HG03064 (cell line): ENCODE results near the gene C6.
"Not testable (repeated sequence)": the region's sequence is repeated elsewhere in the genome, so short reads cannot be mapped to it uniquely, and the experiment has no call there.

Experiments used
- ATAC-seq: cut with Tn5 transposase; IDR thresholded peaks from one replicate; pipeline ENCODE4 v1.9.1; 2021; ENCODE audit warnings: low read depth; ENCODE audit not compliant: unreplicated experiment

The C6 gene

DNA sequence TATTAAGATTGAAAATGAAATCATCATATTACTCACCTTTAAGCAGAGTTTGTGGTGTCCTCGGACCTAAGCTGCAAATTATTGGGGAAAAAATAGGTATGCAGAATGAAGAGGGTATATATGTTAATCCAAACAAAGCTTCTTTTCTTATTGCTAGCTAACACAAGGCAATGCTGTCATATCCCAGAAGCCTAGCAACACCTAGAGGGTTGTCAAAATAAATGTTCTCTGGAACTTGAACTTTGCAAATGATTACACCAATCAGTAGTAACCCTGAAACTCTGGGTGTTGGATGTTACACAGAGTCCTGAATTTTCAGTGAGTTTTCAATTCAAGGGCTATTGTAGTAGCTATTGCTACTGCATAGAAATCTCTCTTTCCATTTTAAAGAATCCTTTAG, at the start of gene C6:
Gene C6 (minus strand): TSS at position 193 of the 400 bp plus-strand sequence. CDS start 10,302 bp downstream, outside the sequence.
- ATAC-seq = no peak

GRCh38 chr5:41256400-41256799, 43.1 kb upstream of the C6 start:
- ATAC-seq = no peak

DNA sequence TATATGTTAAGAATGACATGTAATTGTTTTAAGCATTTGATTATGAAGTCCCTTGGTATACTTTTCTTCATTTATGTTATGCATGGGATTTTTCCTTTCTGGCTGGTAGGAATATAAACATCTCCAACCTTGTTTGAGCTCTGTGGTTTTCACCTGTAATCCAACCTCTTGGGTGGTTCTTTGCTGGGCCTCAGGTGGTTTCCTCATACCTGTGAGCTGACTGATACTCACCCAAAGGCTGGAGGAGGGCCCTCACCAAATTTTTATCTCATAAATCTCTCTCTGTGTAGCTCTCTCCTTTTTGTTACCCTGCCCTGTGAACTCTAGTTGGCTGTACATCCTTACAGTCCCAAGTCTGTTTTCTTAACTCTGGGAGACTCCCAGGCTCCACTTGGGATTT, 39.8 kb upstream of the C6 start:
- no peak for ATAC-seq

DNA sequence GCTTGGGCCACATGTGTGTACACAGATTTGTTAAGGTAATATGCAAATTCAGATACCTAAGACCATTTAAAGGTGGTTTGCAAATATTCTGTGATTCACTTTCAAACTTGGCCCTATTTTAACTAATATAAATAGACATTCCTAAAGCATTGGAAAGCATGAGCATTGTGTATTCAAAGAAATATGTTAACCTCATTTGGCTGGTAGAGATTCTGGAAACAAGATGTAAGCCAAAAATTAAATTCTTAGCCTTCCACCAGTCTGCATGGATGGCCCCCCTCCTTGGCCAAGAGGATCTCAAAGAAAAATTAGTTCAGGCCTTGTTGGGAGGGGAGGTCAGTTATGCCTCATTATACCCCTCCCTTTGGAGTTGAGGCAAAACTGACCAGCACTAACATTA, 38.7 kb upstream of the C6 start:
- ATAC-seq = no peak

- ATAC-seq = no peak
Observed at GRCh38 chr5:41250351-41250987, 37.1 kb upstream of the C6 start.

DNA sequence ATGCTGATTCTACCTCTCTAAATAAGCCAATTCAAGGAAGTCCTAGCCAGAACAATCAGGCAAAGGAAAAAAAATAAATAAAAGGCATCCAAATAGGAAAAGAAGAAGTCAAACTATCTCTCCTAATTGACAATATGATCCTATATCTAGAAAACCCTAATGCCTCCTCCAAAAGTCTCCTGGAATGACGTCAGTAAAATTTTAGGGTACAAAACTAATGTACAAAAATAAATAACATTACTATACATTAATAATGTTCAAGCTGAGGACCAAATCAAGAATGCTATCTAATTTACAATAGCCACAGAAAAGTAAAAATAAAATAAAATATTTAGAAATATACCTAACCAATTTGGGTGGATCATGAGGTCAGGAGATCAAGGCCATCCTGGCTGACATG, 33.8 kb upstream of the C6 start:
- ATAC-seq = no peak

DNA sequence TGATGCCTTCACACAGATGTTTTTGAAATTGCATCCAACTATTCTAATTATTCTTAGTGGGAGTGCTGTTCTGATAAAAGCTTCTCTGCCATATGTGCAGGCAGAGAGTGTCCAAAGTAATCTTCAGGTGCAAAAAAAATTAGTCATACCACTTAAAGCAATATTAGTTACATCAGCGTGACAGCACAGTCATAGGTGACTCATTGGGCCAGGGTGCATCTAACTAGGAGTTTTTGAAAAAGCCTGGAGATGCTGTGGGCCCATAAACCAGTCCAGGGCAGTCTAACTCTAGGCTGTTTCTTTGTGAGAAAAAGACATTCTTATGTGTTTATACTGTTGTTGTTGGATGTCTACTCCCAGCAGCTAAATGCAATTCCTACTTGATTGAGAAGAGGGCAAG, 33.0 kb upstream of the C6 start:
- ATAC-seq = no peak

DNA sequence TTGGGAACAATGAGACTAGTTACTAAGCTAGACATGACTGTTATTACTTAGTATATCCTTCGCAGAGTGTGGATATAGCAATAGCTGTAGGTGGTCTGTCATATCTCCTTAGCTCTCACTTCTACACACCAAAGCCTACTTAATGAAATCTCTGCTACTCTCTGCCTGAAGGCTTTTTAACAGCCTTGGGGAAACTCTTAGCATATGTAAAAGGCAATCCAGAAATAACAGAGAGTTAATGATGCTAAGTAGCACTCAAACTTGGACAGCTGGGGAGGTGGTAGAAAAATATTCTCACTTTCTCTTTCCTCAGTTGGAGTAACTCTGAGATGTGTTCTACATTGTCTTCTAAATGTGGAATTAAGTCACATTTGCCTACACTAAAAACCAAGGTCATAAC, 30.2 kb upstream of the C6 start:
- no peak for ATAC-seq

- no peak for ATAC-seq
Observed at GRCh38 chr5:41240985-41241384, 27.7 kb upstream of the C6 start.

DNA sequence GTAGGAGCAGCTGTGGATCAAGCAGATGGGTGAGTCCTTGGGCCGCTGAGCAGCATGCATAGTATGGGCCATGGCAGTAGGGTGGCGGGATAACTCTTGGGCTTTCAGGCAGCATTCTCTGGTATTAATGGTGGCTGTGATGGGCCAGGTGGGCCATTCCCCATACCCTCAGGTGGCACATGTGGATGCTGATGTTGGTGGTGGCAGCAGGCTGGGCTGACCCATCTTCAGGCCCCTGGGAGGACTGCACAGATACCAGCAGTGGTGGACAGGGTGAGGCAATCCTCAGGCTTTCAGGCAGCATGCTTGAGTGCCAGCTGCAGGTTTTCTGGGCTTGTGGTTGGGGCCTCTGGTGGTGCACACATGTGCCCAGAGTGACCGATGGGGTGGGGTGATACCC, 27.1 kb upstream of the C6 start:
- no peak for ATAC-seq

DNA sequence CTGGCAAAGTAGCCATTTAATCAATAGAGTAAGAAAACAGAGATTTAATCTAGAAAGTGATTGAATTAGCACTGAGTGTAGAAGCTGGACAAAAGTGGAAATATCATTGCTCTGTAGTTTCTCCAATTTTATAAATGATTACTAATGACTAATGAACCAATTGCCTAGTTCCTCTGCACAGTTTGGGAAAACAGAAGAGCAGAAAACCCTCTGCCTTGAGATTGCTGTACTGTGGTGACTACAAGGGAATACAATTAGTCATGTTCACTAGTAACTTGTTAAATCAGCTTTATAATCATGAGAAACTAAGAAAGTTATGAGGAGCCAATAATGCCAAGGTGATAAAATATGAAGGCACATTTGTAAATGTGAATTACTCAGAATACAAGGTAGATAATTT, 21.1 kb upstream of the C6 start:
- no peak for ATAC-seq

- ATAC-seq = no peak
Observed at GRCh38 chr5:41232797-41233196, 19.5 kb upstream of the C6 start.

- ATAC-seq = not testable (repeated sequence)
Observed at GRCh38 chr5:41230276-41230675, 16.9 kb upstream of the C6 start.

DNA sequence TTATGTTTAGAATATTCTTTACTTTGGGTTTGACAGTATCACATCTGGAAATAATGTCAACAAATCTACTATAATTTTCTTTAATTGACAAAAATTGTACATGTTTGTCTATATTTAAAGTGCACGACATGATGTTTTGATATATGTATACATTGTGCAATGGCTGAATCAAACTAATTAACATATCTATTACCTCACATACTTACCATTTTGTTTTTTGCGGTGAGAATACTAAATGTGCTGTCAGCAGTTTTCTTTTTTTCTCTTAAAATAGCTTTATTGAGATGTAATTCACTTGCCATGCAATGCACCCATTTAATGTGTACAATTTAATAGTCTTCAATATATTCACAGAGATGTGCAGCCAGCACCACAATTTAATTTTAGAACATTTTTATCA, 10.6 kb upstream of the C6 start:
- no peak for ATAC-seq

GRCh38 chr5:41219658-41220269, 6.4 kb upstream of the C6 start:
- no peak for ATAC-seq

DNA sequence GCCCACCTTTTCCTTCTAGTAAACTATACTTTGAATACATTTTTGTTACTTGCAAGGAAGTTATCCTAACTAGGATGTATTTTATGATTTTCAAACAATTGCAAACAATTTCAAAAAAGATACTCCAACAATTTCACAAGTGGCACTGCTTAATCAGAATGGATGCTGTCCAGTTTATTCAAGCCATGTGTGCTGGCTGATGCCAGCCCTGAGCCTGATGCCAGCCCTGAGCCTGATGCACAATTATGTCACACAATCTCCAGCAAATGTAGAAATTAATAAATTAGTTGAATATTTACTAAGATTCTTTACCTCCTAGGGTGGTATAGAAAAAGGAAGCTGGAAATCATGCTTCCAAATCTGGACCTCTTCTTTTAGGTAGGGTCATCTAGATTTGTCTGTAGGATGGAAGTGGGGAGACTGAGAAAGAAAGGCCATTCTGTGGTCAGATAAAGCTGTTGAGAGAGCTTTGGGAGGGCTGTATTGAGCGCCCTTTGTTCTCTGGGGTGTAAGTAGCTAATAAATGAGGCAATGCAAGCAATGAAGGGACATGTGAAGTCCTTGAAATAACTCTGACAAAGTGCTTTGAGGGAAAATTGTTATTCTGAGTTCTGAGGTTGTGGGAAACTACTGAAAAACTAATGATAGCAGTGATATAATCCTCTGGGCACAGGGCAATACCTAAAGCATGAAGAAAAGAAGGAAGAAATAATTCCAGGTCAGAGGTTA, 5.8 kb upstream of the C6 start:
- no peak for ATAC-seq

GRCh38 chr5:41214182-41214581, 850 bp upstream of the C6 start:
- ATAC-seq = no peak

GRCh38 chr5:41212935-41213334, 397 bp downstream of the C6 start:
- no peak for ATAC-seq

- ATAC-seq = no peak
Observed at GRCh38 chr5:41211417-41211816, 1.9 kb downstream of the C6 start.

DNA sequence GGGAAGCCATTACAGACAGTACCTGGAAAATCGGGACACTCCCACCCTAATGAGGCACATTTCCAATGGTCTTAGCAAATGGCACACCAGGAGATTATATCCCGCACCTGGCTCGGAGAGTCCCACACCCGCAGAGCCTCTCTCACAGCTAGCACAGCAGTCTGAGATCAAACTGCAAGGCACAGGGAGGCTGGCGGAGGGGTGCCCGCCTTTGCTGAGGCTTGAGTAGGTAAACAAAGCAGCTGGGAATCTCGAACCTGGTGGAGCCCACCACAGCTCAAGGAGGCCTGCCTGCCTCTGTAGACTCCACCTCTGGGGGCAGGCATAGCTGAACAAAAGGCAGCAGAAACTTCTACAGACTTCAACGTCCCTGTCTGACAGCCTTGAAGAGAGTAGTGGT, 7.9 kb downstream of the C6 start:
- not testable (repeated sequence) for ATAC-seq

DNA sequence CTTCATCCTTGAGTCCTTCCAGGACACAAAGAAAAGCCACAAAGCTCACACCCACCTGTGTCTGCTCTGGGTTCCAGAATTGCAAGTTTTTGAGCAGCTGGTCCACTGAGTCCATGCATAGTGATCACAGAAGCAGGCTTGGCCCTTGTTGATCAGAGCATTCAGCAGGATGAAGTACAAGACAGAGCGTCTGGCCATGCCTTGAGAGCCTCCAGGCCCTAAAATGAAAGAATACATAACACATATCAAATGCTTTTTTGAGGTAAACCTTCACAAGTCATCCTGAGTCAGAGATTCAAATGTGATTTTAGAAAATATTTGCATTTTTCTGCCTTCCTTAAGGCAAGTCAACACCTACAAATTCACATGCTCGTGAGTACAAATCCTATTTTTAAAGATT, 10.3 kb downstream of the C6 start:
- no peak for ATAC-seq
